ENCODE measurements around the gene GSX2. TPM values are rescaled to one million over a fixed set of nuclear protein-coding genes. Genes with fewer than 3 reads are reported as not detected.
"Not testable (repeated sequence)": the region's sequence is repeated elsewhere in the genome, so short reads cannot be mapped to it uniquely, and the experiment has no call there.

The GSX2 gene
- total RNA-seq, 1 donor from 2014 or later = not detected

DNA sequence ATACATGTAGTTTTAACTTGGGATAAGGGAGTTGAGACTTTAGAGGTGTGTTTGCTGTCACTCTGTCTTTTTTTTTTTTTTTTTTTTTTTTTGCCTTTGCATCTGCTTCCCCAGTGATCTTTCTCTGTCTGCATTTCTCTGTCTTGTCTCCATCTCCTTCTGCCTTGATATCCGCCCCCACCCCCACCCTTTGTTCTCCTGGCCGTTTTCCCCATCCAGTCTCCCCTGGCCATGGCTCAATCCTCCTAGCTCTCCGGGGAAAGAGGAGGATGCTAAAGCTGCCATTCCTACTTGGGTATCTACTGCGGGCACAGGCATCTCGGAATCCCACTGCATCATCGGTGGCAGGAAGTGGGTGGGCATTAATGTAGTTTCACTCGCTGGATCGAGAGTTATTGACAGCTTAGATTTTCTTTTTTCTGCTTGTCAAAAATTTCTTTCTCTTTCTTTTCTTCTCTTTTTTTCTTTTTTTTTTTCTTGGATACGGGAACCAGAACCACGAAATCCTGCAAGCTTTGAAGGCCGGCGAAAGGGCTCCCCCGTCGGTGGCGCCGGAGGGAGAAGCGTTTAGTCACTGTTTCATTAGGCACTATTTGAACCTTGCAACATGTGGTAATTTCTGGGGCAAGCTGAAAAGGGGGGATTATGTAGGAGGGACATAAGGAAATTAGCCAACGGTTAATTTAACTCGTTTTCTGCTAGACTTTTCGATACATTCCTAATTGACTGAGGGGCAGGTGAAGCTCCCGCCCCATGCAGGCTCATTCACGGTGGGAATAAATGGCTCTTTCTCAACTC is 8.2 kb downstream of the GSX2 start:
- DNase-seq (ENCODE audit: low read depth, low spot score) = no peak
- H3K4me3 Mint-ChIP-seq = peak overlapping the region; percentile 32
- no peaks in the 10 kb centered on the region for H3K9me3 Mint-ChIP-seq
- H3K36me3 Mint-ChIP-seq (ENCODE audit: low read depth) = peaks cover 3% of the 10 kb centered on the region
- H3K4me1 Mint-ChIP-seq = peaks cover 54% of the 10 kb centered on the region
- H3K27ac Mint-ChIP-seq (ENCODE audit: unreplicated experiment) = no peak overlapping the region
- no peak for TF ChIP-seq CTCF (conservative IDR thresholded peaks at IDR 0.05)
- H3K27me3 Mint-ChIP-seq (ENCODE audit: low read depth) = peaks cover 97% of the 10 kb centered on the region

DNA sequence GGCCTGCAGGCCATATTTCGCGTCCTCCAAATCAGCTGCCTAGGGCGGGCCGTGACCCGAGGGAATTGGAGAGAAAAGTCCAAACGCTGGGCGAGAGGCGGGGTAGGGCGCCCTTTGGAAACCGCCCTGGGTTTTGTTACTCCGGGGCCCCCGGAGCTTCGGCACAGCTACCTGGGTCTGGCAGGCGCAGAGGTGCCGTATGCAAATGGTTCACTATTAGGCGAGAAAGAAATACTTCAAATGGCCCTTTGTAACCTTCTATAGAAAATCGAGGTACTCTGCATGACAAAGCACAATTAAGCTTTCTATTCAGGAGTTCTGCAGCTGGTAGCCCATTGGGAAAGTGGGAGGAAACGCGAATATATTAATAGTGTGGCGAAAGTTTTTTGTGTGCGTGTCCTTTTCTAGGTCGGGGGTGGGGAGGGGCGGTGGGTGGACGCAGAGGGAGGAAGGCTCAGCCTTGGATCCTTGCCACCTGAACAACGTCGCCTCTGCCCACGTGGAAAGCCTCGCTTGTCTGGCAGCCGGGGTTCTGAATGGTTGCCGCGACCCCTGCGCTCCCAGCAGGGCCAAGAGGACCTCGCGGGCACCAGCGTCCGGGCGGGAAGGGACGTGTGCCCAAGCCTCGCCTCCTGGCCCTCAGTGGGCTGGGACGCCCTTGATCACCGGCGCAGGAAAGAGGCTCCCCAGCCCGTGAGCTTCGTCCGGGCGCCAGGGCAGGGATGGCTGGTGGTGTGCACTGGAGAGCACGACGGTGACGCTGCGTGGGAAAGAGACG is 9.5 kb downstream of the GSX2 start:
- Mint-ChIP-seq H3K4me1 (peaks cover 45% of the 10 kb centered on the region), H3K36me3 (ENCODE audit: low read depth) (peaks cover 3% of the 10 kb centered on the region), H3K27ac (ENCODE audit: unreplicated experiment) (no peak overlapping the region), H3K4me3 (peak overlapping the region; percentile 20), H3K9me3 (no peaks in the 10 kb centered on the region), H3K27me3 (ENCODE audit: low read depth) (peaks cover 90% of the 10 kb centered on the region)
- no peak for TF ChIP-seq CTCF (conservative IDR thresholded peaks at IDR 0.05)
- DNase-seq (ENCODE audit: low read depth, low spot score) = no peak

DNA sequence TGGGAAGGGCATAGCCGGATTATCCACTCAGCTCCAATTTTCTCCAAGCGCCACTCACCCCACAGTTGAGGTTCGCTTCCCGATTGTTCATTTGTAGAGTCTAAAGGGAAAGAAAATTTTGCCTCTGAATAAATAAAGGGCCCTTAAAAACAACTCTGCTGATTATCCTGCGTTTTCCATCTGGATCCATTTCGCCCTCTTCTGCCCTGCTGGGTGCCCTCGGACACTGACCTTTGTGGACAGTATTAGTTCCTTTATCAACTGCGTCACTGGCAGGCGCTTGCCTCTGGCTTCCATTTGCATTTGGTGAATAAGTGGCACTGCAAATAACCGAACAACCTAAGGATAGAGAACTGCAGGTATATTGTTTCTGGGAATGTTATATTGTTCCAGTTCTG is 10.1 kb downstream of the GSX2 start:
- Mint-ChIP-seq H3K4me3 (peak overlapping the region; percentile 25), H3K27ac (ENCODE audit: unreplicated experiment) (no peak overlapping the region), H3K4me1 (peaks cover 39% of the 10 kb centered on the region), H3K9me3 (no peaks in the 10 kb centered on the region), H3K27me3 (ENCODE audit: low read depth) (peaks cover 90% of the 10 kb centered on the region), H3K36me3 (ENCODE audit: low read depth) (peaks cover 3% of the 10 kb centered on the region)
- TF ChIP-seq CTCF (conservative IDR thresholded peaks at IDR 0.05) = no peak
- no peak for DNase-seq (ENCODE audit: low read depth, low spot score)

- peaks cover 68% of the 10 kb centered on the region for H3K27me3 Mint-ChIP-seq (ENCODE audit: low read depth)
- not testable (repeated sequence) for H3K9me3 Mint-ChIP-seq; DNase-seq (ENCODE audit: low read depth, low spot score); H3K27ac Mint-ChIP-seq (ENCODE audit: unreplicated experiment); H3K4me3 Mint-ChIP-seq; H3K36me3 Mint-ChIP-seq (ENCODE audit: low read depth)
- H3K4me1 Mint-ChIP-seq = peaks cover 21% of the 10 kb centered on the region
Observed at GRCh38 chr4:54113206-54113605, 13.2 kb downstream of the GSX2 start.

DNA sequence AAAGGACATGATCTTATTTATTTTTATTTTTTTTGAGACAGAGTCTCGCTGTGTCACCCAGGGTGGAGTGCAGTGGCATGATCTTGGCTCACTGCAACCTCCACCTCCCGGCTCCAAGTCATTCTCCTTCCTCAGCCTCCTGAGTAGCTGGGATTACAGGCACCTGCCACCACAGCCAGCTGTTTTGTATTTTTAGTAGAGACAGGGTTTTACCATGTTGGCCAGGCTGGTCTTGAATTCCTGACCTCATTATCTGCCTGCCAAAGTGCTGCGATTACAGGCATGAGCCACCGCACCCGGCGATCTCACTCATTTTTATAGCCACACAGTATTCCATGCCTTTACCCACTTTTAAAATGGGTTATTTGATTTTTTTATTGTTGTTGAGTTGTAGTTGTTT is 16.3 kb downstream of the GSX2 start:
- not testable (repeated sequence) for H3K36me3 Mint-ChIP-seq (ENCODE audit: low read depth); H3K4me3 Mint-ChIP-seq; DNase-seq (ENCODE audit: low read depth, low spot score); H3K27ac Mint-ChIP-seq (ENCODE audit: unreplicated experiment); H3K4me1 Mint-ChIP-seq; H3K9me3 Mint-ChIP-seq
- peaks cover 43% of the 10 kb centered on the region for H3K27me3 Mint-ChIP-seq (ENCODE audit: low read depth)

- no peaks in the 10 kb centered on the region for H3K4me1 Mint-ChIP-seq
- TF ChIP-seq CTCF (conservative IDR thresholded peaks at IDR 0.05) = no peak
- H3K27ac Mint-ChIP-seq (ENCODE audit: unreplicated experiment) = no peak overlapping the region
- H3K36me3 Mint-ChIP-seq (ENCODE audit: low read depth) = no peaks in the 10 kb centered on the region
- H3K27me3 Mint-ChIP-seq (ENCODE audit: low read depth) = peaks cover 24% of the 10 kb centered on the region
- H3K4me3 Mint-ChIP-seq = no peak overlapping the region
- DNase-seq (ENCODE audit: low read depth, low spot score) = no peak
- no peaks in the 10 kb centered on the region for H3K9me3 Mint-ChIP-seq
Observed at GRCh38 chr4:54118850-54119589, 19.1 kb downstream of the GSX2 start.

All from neural crest cell (in vitro differentiated cells).